Measurements from ENCODE around the gene SAMD11. TPM values are rescaled to one million over a fixed set of nuclear protein-coding genes. Genes with fewer than 3 reads are reported as not detected.

Gene SAMD11
- total and polyA plus RNA-seq, 2 donors (not counting 1 experiment from before 2014, with no cell fraction given): not detected

DNA sequence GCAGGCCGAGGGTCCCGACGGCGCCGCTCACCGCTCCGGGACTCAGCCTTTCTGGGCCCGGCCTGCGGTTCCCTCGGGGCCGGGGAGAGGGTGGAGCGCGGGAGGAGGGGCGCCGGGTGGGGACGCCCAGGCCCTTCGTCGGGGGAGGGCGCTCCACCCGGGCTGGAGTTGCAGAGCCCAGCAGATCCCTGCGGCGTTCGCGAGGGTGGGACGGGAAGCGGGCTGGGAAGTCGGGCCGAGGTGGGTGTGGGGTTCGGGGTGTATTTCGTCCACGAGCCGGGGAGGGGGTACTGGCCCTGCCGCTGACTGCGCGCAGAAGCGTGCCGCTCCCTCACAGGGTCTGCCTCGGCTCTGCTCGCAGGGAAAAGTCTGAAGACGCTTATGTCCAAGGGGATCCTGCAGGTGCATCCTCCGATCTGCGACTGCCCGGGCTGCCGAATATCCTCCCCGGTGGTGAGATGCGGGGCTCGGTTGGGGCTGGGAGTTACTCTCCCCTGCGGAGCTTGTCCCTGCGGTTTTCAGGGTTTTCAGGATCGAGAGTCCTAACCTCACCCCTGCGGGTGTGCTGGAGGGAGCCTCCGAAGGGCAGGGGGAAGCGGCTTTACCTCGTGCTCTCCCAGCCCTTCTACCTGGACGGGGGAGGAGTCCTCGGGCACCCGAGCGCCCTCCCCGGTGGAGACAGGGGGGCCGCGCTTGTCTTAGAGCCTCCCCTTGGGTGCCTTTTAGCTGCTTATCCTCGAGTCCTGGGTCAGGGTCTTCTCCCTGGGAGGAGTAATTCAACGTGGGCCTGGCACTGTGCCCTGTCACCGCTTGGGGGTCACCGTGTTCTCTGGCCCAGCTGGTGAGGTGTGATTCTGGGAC lies 2.1 kb downstream of the SAMD11 start:
- WGBS (ENCODE audit: insufficient coverage): 8% methylated on average over 63 of the region's 65 CpGs
- peaks cover 0 to 73% (median 32%) of the 10 kb centered on the region in 4 experiments for H3K27me3 ChIP-seq (replicated peaks in 1 of 4; ENCODE audit: control extremely low read depth in 1 of 4, control insufficient read depth in 3 of 4, insufficient read depth in 4 of 4, low read length in 3 of 4)
- ATAC-seq (ENCODE audit: low read depth) (no peak), DNase-seq (peak; percentile 48)
- intact Hi-C loops (cut with micrococcal nuclease): no loop called here
- H3K27ac Mint-ChIP-seq: no peak overlapping the region
- H3K9ac ChIP-seq (ENCODE audit: low read length): no peak overlapping the region
- H3K36me3 ChIP-seq (replicated peaks in 1 of 2; ENCODE audit: control extremely low read depth in 1 of 2, control insufficient read depth in 1 of 2, extremely low read depth in 1 of 2, insufficient read depth in 2 of 2, low read length in 1 of 2): no peaks in the 10 kb centered on the region
- H3K27me3 Mint-ChIP-seq: peaks cover 43% of the 10 kb centered on the region
- POLR2A ChIA-PET: no interaction called here
- peaks cover 19% of the 10 kb centered on the region for H3K4me1 Mint-ChIP-seq
- H3K4me3 ChIP-seq (ENCODE audit: control extremely low read depth in 1 of 5, extremely low read depth in 1 of 5, insufficient read depth in 1 of 5, low read depth in 2 of 5, low read length in 4 of 5): peak overlapping the region in 1 of 5 experiments; percentile 9
- peaks cover 29 to 43% of the 10 kb centered on the region in 2 donors for H3K4me1 ChIP-seq (ENCODE audit: control insufficient read depth in 2 of 2, insufficient read depth in 2 of 2, low read length in 2 of 2)
- CTCF ChIA-PET: no interaction called here
- H3K9me3 Mint-ChIP-seq (ENCODE audit: insufficient read depth): no peaks in the 10 kb centered on the region
- peak overlapping the region; percentile 90 for H3K4me2 ChIP-seq (replicated peaks; ENCODE audit: low read depth, low read length, poor library complexity, severe bottlenecking)
- peak overlapping the region; percentile 76 for H3K4me3 Mint-ChIP-seq
- peaks cover 0 to 13% (median 0%) of the 10 kb centered on the region in 3 donors for H3K9me3 ChIP-seq (ENCODE audit: control extremely low read depth in 1 of 3, control insufficient read depth in 2 of 3, insufficient read depth in 1 of 3, low read length in 2 of 3)
- H3K79me2 ChIP-seq (ENCODE audit: control insufficient read depth, insufficient read depth, low read length): no peaks in the 10 kb centered on the region
- no peaks in the 10 kb centered on the region for H4K20me1 ChIP-seq (ENCODE audit: control insufficient read depth, insufficient read depth, low read length, poor library complexity, severe bottlenecking)
- H2AFZ ChIP-seq (ENCODE audit: insufficient read depth, low read depth, low read length, poor library complexity, severe bottlenecking): no peak overlapping the region
- no peak overlapping the region for H3K27ac ChIP-seq (ENCODE audit: low read length in 2 of 2)
- peak; percentile 81 for TF ChIP-seq EZH2 (IDR thresholded peaks at IDR 0.05; ENCODE audit: borderline replicate concordance, insufficient read depth, low read depth, low read length, poor library complexity, severe bottlenecking)
- TF ChIP-seq, protein P1, sequence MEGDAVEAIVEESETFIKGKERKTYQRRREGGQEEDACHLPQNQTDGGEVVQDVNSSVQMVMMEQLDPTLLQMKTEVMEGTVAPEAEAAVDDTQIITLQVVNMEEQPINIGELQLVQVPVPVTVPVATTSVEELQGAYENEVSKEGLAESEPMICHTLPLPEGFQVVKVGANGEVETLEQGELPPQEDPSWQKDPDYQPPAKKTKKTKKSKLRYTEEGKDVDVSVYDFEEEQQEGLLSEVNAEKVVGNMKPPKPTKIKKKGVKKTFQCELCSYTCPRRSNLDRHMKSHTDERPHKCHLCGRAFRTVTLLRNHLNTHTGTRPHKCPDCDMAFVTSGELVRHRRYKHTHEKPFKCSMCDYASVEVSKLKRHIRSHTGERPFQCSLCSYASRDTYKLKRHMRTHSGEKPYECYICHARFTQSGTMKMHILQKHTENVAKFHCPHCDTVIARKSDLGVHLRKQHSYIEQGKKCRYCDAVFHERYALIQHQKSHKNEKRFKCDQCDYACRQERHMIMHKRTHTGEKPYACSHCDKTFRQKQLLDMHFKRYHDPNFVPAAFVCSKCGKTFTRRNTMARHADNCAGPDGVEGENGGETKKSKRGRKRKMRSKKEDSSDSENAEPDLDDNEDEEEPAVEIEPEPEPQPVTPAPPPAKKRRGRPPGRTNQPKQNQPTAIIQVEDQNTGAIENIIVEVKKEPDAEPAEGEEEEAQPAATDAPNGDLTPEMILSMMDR (IDR thresholded peaks at IDR 0.05): no peak

DNA sequence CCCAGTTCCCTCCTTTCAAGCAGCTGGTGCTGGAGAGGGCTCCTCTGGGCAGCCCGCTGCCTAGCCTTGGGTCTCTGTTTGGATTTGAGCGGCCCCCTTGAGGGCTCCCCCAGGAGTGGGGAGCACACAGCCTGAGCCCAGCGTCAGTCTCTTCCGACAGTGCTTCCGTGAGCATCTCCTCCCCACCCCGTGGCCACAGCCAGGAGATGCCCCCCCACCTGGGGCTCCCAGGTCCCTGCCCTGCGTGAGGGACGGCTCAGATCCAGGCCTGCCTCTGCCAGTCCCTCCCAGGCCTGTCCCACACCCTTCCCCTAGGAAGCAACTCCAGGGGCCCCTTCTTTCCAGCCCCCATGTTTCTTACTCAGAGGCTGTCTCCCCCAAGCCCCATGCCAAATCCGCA lies 3.5 kb downstream of the SAMD11 start:
- POLR2A ChIA-PET: no interaction called here
- Histone ChIP-seq H3K27ac (ENCODE audit: low read length in 2 of 2) (no peak overlapping the region), H3K27me3 (replicated peaks in 1 of 4; ENCODE audit: control extremely low read depth in 1 of 4, control insufficient read depth in 3 of 4, insufficient read depth in 4 of 4, low read length in 3 of 4) (peaks cover 0 to 64% (median 21%) of the 10 kb centered on the region in 4 experiments), H3K9ac (ENCODE audit: low read length) (no peak overlapping the region), H3K4me2 (replicated peaks; ENCODE audit: low read depth, low read length, poor library complexity, severe bottlenecking) (no peak overlapping the region), H3K79me2 (ENCODE audit: control insufficient read depth, insufficient read depth, low read length) (no peaks in the 10 kb centered on the region), H2AFZ (ENCODE audit: insufficient read depth, low read depth, low read length, poor library complexity, severe bottlenecking) (no peak overlapping the region), H3K4me3 (ENCODE audit: control extremely low read depth in 1 of 5, extremely low read depth in 1 of 5, insufficient read depth in 1 of 5, low read depth in 2 of 5, low read length in 4 of 5) (no peak overlapping the region), H4K20me1 (ENCODE audit: control insufficient read depth, insufficient read depth, low read length, poor library complexity, severe bottlenecking) (no peaks in the 10 kb centered on the region), H3K4me1 (ENCODE audit: control insufficient read depth in 2 of 2, insufficient read depth in 2 of 2, low read length in 2 of 2) (peaks cover 21 to 31% of the 10 kb centered on the region in 2 donors), H3K9me3 (ENCODE audit: control extremely low read depth in 1 of 3, control insufficient read depth in 2 of 3, insufficient read depth in 1 of 3, low read length in 2 of 3) (peaks cover 0 to 3% (median 0%) of the 10 kb centered on the region in 3 donors), H3K36me3 (replicated peaks in 1 of 2; ENCODE audit: control extremely low read depth in 1 of 2, control insufficient read depth in 1 of 2, extremely low read depth in 1 of 2, insufficient read depth in 2 of 2, low read length in 1 of 2) (no peaks in the 10 kb centered on the region)
- H3K4me1 Mint-ChIP-seq: peaks cover 11% of the 10 kb centered on the region
- H3K27me3 Mint-ChIP-seq: peaks cover 39% of the 10 kb centered on the region
- TF ChIP-seq, protein P1 (IDR thresholded peaks at IDR 0.05): no peak
- no peak for TF ChIP-seq EZH2 (IDR thresholded peaks at IDR 0.05; ENCODE audit: borderline replicate concordance, insufficient read depth, low read depth, low read length, poor library complexity, severe bottlenecking)
- H3K9me3 Mint-ChIP-seq (ENCODE audit: insufficient read depth): no peaks in the 10 kb centered on the region
- WGBS (ENCODE audit: insufficient coverage): 78% methylated on average over 8 of the region's 9 CpGs
- H3K27ac Mint-ChIP-seq: no peak overlapping the region
- CTCF ChIA-PET: no interaction called here
- intact Hi-C loops (cut with micrococcal nuclease): no loop called here
- ATAC-seq (ENCODE audit: low read depth) (no peak), DNase-seq (no peak)
- no peak overlapping the region for H3K4me3 Mint-ChIP-seq
